H1 (cell line): ENCODE measurements around the gene SLC6A19. TPM values are rescaled to one million over a fixed set of nuclear protein-coding genes. Genes with fewer than 3 reads are reported as not detected.
"Not testable (repeated sequence)": the region's sequence is repeated elsewhere in the genome, so short reads cannot be mapped to it uniquely, and the experiment has no call there.

Experiments used
- CTCF ChIA-PET: fragments of 300-600 bp; sonication (Branson Sonifier 250); formaldehyde crosslinking; loops from one replicate; lab custom pipeline; 2021; ENCODE audit not compliant: partially characterized antibody; lab: Charles Lee
- POLR2A ChIA-PET: fragments of 300-600 bp; sonication (Branson Sonifier 250); formaldehyde crosslinking; loops from one replicate; lab custom pipeline; 2021; ENCODE audit warnings: inconsistent platforms; ENCODE audit not compliant: partially characterized antibody; lab: Charles Lee
- DNase-seq, 2 experiments: peaks; one replicate each; pipeline versions ENCODE4 v3.0.0 to v3.0.0-alpha.2; 2010 to 2022; ENCODE audit warnings: low spot score in 2 of 2, low read depth in 1 of 2, mixed read lengths in 1 of 2
- FAIRE-seq: peaks from 2 replicates; lab custom pipeline; 2011; peaks lifted over from hg19 to GRCh38; lab: Jason Lieb, UNC
- H2AFZ ChIP-seq: 2 replicates; pipeline ENCODE4 v1.8.1; 2012; ENCODE audit warnings: low read length, inconsistent platforms
- H2AK5ac ChIP-seq: 2 replicates; pipeline ENCODE4 v1.6.1; 2013; ENCODE audit warnings: low read depth, low read length
- H2BK120ac ChIP-seq: replicated peaks from 2 replicates; pipeline ENCODE3; 2013; ENCODE audit warnings: low read depth, low read length, inconsistent platforms
- H2BK12ac ChIP-seq: 2 replicates; pipeline ENCODE4 v1.6.1; 2013; ENCODE audit warnings: low read depth, low read length
- H2BK15ac ChIP-seq: 2 replicates; pipeline ENCODE4 v1.6.1; 2013; ENCODE audit warnings: low read length
- H2BK20ac ChIP-seq: 2 replicates; pipeline ENCODE4 v1.6.1; 2013; ENCODE audit warnings: low read length
- H2BK5ac ChIP-seq: 2 replicates; pipeline ENCODE4 v1.6.1; 2013; ENCODE audit warnings: low read depth, low read length
- H3K14ac ChIP-seq: 2 replicates; pipeline ENCODE4 v1.6.1; 2013; ENCODE audit warnings: inconsistent platforms; ENCODE audit not compliant: insufficient read length
- H3K18ac ChIP-seq: 2 replicates; pipeline ENCODE4 v1.6.1; 2013; ENCODE audit warnings: low read length; ENCODE audit errors: extremely low read depth
- H3K23ac ChIP-seq: 2 replicates; pipeline ENCODE4 v1.6.1; 2013; ENCODE audit warnings: inconsistent platforms; ENCODE audit not compliant: insufficient read length
- H3K23me2 ChIP-seq: 2 replicates; pipeline ENCODE4 v1.6.1; 2013; ENCODE audit warnings: low read depth, low read length
- H3K27ac ChIP-seq: 2 replicates; pipeline ENCODE4 v1.6.1; 2011; ENCODE audit warnings: low read depth, low read length, inconsistent platforms
- H3K27me3 ChIP-seq, 4 experiments: replicated peaks in 1 of 4; 1 replicate in 1 of 4; 2 replicates in 3 of 4; pipeline versions ENCODE4 v1.6.1 to v1.8.1; 2011 to 2013; ENCODE audit warnings: low read length in 3 of 4, mild to moderate bottlenecking in 3 of 4, inconsistent platforms in 2 of 4, mixed read lengths in 2 of 4, moderate library complexity in 1 of 4; ENCODE audit not compliant: control insufficient read depth in 3 of 4, insufficient read depth in 3 of 4; ENCODE audit errors: extremely low read depth in 1 of 4
- H3K36me3 ChIP-seq, 4 experiments: 2 replicates each; pipeline versions ENCODE4 v1.6.1 to v1.8.1; 2011 to 2013; ENCODE audit warnings: mild to moderate bottlenecking in 4 of 4, low read length in 3 of 4, moderate library complexity in 2 of 4, control low read depth in 1 of 4, inconsistent platforms in 1 of 4; ENCODE audit not compliant: insufficient read depth in 4 of 4, control insufficient read depth in 2 of 4
- H3K4ac ChIP-seq: replicated peaks from 2 replicates; pipeline ENCODE3; 2013; ENCODE audit warnings: low read length, low read depth, mixed read lengths, inconsistent platforms; ENCODE audit not compliant: insufficient read length
- H3K4me1 ChIP-seq, 4 experiments: replicated peaks in 1 of 4; 1 replicate in 1 of 4; 2 replicates in 3 of 4; pipeline versions ENCODE4 v1.6.1 to v1.8.1; 2011 to 2013; ENCODE audit warnings: low read length in 3 of 4, inconsistent platforms in 2 of 4, mixed read lengths in 1 of 4; ENCODE audit not compliant: insufficient read depth in 4 of 4, control insufficient read depth in 3 of 4
- H3K4me2 ChIP-seq, 2 experiments: 2 replicates each; pipeline versions ENCODE4 v1.6.1 to v1.8.1; 2011 to 2013; ENCODE audit warnings: low read depth in 2 of 2, low read length in 2 of 2, control low read depth in 1 of 2, inconsistent platforms in 1 of 2, mild to moderate bottlenecking in 1 of 2; ENCODE audit not compliant: insufficient read depth in 1 of 2
- H3K4me3 ChIP-seq, 4 experiments: fragments of 200-600, 300-600 bp in 1 of 4; sonication (generic), shearing (Covaris generic), sonication (Bioruptor Twin) in 1 of 4; 2 replicates each; pipeline versions ENCODE4 v1.5.1 to v1.8.1; 2011 to 2016; ENCODE audit warnings: low read length in 4 of 4, low read depth in 3 of 4, control low read depth in 2 of 4, inconsistent platforms in 2 of 4, mild to moderate bottlenecking in 2 of 4, mixed read lengths in 1 of 4, moderate library complexity in 1 of 4; ENCODE audit not compliant: insufficient read depth in 2 of 4; ENCODE audit errors: extremely low read depth in 1 of 4
- H3K56ac ChIP-seq: replicated peaks from 2 replicates; pipeline ENCODE3; 2013; ENCODE audit warnings: low read depth, mild to moderate bottlenecking, mixed read lengths, low read length, inconsistent platforms; ENCODE audit not compliant: insufficient read length
- H3K79me1 ChIP-seq: 2 replicates; pipeline ENCODE4 v1.6.1; 2013; ENCODE audit warnings: low read depth, low read length, control low read depth
- H3K79me2 ChIP-seq, 2 experiments: 2 replicates each; pipeline versions ENCODE4 v1.6.1 to v1.8.1; 2012 to 2013; ENCODE audit warnings: low read length in 2 of 2, mild to moderate bottlenecking in 2 of 2, inconsistent platforms in 1 of 2; ENCODE audit not compliant: insufficient read depth in 2 of 2, control insufficient read depth in 1 of 2
- H3K9ac ChIP-seq, 4 experiments: replicated peaks in 1 of 4; 1 replicate in 1 of 4; 2 replicates in 3 of 4; pipeline versions ENCODE4 v1.6.1 to v1.8.1; 2011 to 2013; ENCODE audit warnings: low read depth in 3 of 4, low read length in 3 of 4, control low read depth in 2 of 4, mild to moderate bottlenecking in 2 of 4, moderate library complexity in 2 of 4, inconsistent platforms in 1 of 4; ENCODE audit errors: extremely low read depth in 1 of 4
- H3K9me3 ChIP-seq, 2 experiments: 2 replicates each; pipeline versions ENCODE4 v1.6.1 to v1.8.1; 2012 to 2013; ENCODE audit warnings: mild to moderate bottlenecking in 2 of 2, moderate library complexity in 2 of 2, control low read depth in 1 of 2, inconsistent platforms in 1 of 2, low read depth in 1 of 2, low read length in 1 of 2, mixed read lengths in 1 of 2; ENCODE audit not compliant: insufficient read depth in 2 of 2
- H4K20me1 ChIP-seq, 2 experiments: replicated peaks in 1 of 2; 2 replicates each; pipeline versions ENCODE3 to v1.8.1; 2011 to 2013; ENCODE audit warnings: inconsistent platforms in 2 of 2, low read length in 2 of 2, mild to moderate bottlenecking in 1 of 2; ENCODE audit not compliant: insufficient read depth in 2 of 2, control insufficient read depth in 1 of 2
- H4K5ac ChIP-seq: 2 replicates; pipeline ENCODE4 v1.6.1; 2013; ENCODE audit warnings: low read length, low read depth, mixed read lengths, inconsistent platforms; ENCODE audit not compliant: insufficient read length
- H4K8ac ChIP-seq: 2 replicates; pipeline ENCODE4 v1.8.0; 2013; ENCODE audit warnings: mild to moderate bottlenecking, moderate library complexity, low read length, inconsistent platforms; ENCODE audit not compliant: insufficient read depth; ENCODE audit errors: extremely low read depth
- H4K91ac ChIP-seq: replicated peaks from 2 replicates; pipeline ENCODE3; 2013; ENCODE audit warnings: low read length, mixed read lengths, inconsistent platforms; ENCODE audit not compliant: insufficient read length
- WGBS, 2 experiments: shearing (Covaris generic) in 1 of 2; methylation state at CpG; one replicate each; pipeline versions ENCODE4 v1.1.6 to v1.1.7; 2013 to 2015; ENCODE audit warnings: low lambda C conversion rate in 2 of 2, mixed read lengths in 2 of 2, inconsistent platforms in 1 of 2, low coverage in 1 of 2, missing lambda C conversion rate in 1 of 2; ENCODE audit not compliant: insufficient replicate concordance in 2 of 2, insufficient coverage in 1 of 2, insufficient read length in 1 of 2; ENCODE audit errors: extremely low coverage in 1 of 2, missing lambda C conversion rate in 1 of 2; 5-methylcytosine and 5-hydroxymethylcytosine counted together
- polyA plus RNA-seq, 7 experiments: library from polyadenylated mRNA; depleted of rRNA in 3 of 7; stranded (reverse) in 5 of 7; unstranded in 2 of 7; fragments of >200 nt in 5 of 7; fragments of 200-250 nt in 2 of 7; gene quantifications; 1 replicate in 5 of 7; 2 replicates in 1 of 7; 4 replicates in 1 of 7; pipeline versions ENCODE4 v1.2.1 to v1.2.3, GENCODE V29; 2011 to 2013; ENCODE audit warnings: missing spikeins in 2 of 7, mixed read lengths in 2 of 7
- total RNA-seq: library from RNA; stranded (reverse); fragmentation: NEBNext Ultra II Directional; extraction: Animal tissue kit (Norgen Biotek cat#: 25700); gene quantifications from 2 replicates; pipeline ENCODE4 v1.2.1, GENCODE V29; 2021

SLC6A19 gene
- total and polyA plus RNA-seq, 2 of the 8 experiments (the other 6 are each of a cell fraction or from before 2014, with no cell fraction given), result 0.02 TPM; not detected in 1

DNA sequence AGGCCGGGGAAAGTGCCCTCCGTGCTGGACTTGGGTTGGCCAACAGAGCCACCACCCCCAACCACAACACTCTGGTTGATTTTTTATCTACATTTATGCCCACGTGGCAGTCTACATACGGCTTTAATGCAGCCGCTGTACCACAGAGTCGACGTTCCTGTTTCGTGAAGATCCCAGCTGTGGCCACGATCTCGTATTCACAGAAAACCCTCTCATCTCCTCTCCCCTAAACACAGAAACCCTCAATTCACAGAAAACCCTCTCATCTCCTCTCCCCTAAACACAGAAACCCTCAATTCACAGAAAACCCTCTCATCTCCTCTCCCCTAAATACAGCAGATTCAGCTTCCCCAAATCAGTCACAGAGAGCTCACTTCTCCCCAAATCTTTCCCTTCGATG lies 27.6 kb downstream of the SLC6A19 start:
- H2BK5ac ChIP-seq, H3K9me3 ChIP-seq, H3K4me1 ChIP-seq, H2AK5ac ChIP-seq, H3K27ac ChIP-seq, H3K4me3 ChIP-seq, H3K18ac ChIP-seq, H4K8ac ChIP-seq, H4K91ac ChIP-seq, H3K79me2 ChIP-seq, H3K23ac ChIP-seq, H3K14ac ChIP-seq, FAIRE-seq, H3K23me2 ChIP-seq, H3K4ac ChIP-seq, H2BK20ac ChIP-seq, DNase-seq, H3K27me3 ChIP-seq, H3K56ac ChIP-seq, H2AFZ ChIP-seq, H2BK15ac ChIP-seq, H2BK12ac ChIP-seq, H3K79me1 ChIP-seq, H3K4me2 ChIP-seq, H2BK120ac ChIP-seq, H3K9ac ChIP-seq, H4K5ac ChIP-seq, H3K36me3 ChIP-seq, H4K20me1 ChIP-seq: not testable (repeated sequence)
- 91% methylated on average over 11 of the region's 11 CpGs; no CpG with 5 or more reads in 1 of the 2 experiments for WGBS, 2 experiments
- ChIA-PET POLR2A (interaction anchor here (0.7 kb wide), 1 partner anchor 75 kb away, joined by 3 read pairs; no protein-coding TSS in a partner anchor), CTCF (interaction anchor here (1.2 to 1.5 kb wide), 3 partner anchors 9 to 60 kb away, joined by 3 to 5 read pairs (median 3); no protein-coding TSS in a partner anchor)
